Measurements from ENCODE around the gene RAB7B. TPM values are rescaled to one million over a fixed set of nuclear protein-coding genes. Genes with fewer than 3 reads are reported as not detected.
A peak's percentile ranks its signal among the peaks of the same experiment; 100 is the strongest.

The RAB7B gene
- total and polyA plus RNA-seq, 12 donors = 0.17 to 3.5 (median 0.82) TPM

DNA sequence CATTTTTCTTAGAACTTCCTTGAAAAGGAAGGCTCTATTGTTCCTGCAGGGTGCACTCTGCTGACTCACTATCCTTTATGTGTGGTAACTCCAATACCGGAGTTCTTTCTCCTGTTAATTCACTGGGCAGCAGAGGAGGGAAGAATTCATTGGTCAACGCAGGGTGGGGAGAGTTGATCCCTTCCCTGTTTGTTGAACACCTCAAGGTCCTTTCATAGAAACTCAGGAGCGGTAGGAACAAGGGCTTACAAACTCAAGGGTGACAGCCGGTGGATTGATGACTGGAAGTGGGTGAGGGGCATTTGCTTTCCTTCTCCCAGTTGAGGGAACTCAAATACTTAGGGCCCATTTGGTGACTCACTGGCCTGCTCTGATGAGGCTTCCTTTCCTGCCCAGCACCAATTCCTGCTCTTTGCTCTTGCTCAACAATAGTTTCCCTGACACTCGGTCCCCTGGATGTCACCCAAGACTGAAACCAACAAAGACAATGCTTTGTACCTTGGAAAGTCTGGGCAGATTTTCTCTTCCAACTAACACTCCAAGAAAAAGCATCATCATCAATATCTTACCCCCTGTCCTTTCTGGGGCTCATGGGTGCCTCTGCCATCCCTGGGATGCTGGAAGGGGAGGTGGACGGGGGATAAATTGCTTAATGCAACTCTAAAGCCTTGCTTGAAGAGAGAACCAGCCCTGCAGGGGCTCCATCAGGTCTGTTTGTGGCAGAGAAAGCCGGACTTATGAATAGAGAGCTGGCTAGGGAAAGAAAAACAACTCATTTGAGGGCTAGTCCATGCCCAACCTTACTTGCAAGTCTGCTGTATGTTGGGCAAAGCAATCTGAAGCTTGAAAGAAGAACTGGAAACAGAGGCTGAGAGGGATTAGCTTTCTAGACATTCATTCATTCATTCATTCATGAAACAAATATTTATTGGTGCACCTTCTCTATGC, 69.2 kb downstream of the RAB7B start:
- peak in 6 of 7 donors; percentile 45 to 70 (median 53) for DNase-seq
- peak overlapping the region in 1 of 5 donors; percentile 61 for H3K27ac ChIP-seq
- intact Hi-C loops (cut with DNase I) = no loop called here

DNA sequence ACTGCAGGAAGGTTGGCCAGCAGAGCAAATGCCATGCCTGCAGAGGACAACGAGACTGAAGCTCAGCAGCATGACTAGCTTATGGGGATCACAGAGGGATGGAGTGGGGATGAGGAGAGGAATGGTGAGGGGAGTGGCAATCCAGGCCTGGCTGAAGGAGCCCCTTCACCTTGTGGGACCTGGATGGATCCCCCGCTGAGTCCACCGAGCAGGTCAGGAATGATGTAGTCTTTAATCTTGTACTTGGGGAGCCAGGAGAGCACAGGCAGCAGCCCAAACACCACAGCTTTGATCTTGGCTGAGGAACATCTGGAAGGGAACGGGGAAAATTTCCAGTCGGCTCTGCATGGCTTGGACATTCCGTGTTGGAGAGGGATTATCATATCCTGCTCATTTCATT, 70.4 kb downstream of the RAB7B start:
- TF ChIP-seq, protein P1, sequence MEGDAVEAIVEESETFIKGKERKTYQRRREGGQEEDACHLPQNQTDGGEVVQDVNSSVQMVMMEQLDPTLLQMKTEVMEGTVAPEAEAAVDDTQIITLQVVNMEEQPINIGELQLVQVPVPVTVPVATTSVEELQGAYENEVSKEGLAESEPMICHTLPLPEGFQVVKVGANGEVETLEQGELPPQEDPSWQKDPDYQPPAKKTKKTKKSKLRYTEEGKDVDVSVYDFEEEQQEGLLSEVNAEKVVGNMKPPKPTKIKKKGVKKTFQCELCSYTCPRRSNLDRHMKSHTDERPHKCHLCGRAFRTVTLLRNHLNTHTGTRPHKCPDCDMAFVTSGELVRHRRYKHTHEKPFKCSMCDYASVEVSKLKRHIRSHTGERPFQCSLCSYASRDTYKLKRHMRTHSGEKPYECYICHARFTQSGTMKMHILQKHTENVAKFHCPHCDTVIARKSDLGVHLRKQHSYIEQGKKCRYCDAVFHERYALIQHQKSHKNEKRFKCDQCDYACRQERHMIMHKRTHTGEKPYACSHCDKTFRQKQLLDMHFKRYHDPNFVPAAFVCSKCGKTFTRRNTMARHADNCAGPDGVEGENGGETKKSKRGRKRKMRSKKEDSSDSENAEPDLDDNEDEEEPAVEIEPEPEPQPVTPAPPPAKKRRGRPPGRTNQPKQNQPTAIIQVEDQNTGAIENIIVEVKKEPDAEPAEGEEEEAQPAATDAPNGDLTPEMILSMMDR (IDR thresholded peaks at IDR 0.05) = no peak
- TF ChIP-seq POLR2A (IDR thresholded peaks at IDR 0.05) = no peak
- peak overlapping the region in 1 of 5 donors; percentile 61 for H3K27ac ChIP-seq
- intact Hi-C loops (cut with DNase I) = no loop called here
- no peaks in the 10 kb centered on the region for H3K27me3 ChIP-seq
- no peaks in the 10 kb centered on the region for H3K4me1 ChIP-seq (replicated peaks in 1 of 2)
- 74 to 83% (median 80%) methylated on average over 6 of the region's 6 CpGs for WGBS, 4 donors
- no peak for DNase-seq
- H3K36me3 ChIP-seq (replicated peaks in 1 of 2) = no peaks in the 10 kb centered on the region
- H3K9me3 ChIP-seq (replicated peaks in 1 of 3) = no peaks in the 10 kb centered on the region
- H3K4me3 ChIP-seq = no peak overlapping the region

More for the DNA sequence above, 69.2 kb downstream of the RAB7B start:
- H3K27me3 ChIP-seq = no peaks in the 10 kb centered on the region
- no peaks in the 10 kb centered on the region for H3K9me3 ChIP-seq (replicated peaks in 1 of 3)
- WGBS, 4 donors = 53 to 58% (median 54%) methylated on average over 7 of the region's 7 CpGs
- H3K4me1 ChIP-seq (replicated peaks in 1 of 2) = no peaks in the 10 kb centered on the region
- H3K36me3 ChIP-seq (replicated peaks in 1 of 2) = no peaks in the 10 kb centered on the region
- TF ChIP-seq, protein P1 (IDR thresholded peaks at IDR 0.05) = no peak
- no peak for TF ChIP-seq POLR2A (IDR thresholded peaks at IDR 0.05)
- no peak overlapping the region for H3K4me3 ChIP-seq

DNA sequence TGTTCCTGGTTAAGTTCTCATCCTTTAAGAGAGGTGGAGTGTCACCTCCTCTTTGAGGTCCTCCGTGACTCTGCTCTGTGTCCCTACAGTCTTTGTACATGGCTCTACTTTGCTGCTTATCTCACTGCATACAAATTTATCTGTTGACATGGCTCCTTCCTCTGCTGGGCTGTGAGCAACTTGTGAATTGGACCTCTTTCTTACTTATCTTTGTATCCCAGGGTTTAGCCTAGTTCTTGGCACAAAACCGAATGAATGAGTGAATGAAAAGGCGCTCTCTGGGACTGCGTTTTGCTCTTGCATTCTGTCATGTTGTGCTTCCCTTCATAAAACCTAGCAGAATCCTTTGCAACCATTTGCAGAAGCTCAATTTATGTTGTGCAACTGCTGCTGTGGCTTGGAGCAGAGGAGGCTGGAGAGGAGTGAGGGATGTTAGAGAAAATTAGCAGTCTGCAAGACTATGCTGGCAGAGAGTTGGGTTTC, 72.4 kb downstream of the RAB7B start:
- no peak for DNase-seq
- Histone ChIP-seq H3K36me3 (replicated peaks in 1 of 2) (no peaks in the 10 kb centered on the region), H3K4me1 (replicated peaks in 1 of 2) (no peaks in the 10 kb centered on the region), H3K9me3 (replicated peaks in 1 of 3) (no peaks in the 10 kb centered on the region), H3K4me3 (no peak overlapping the region), H3K27ac (no peak overlapping the region), H3K27me3 (no peaks in the 10 kb centered on the region)
- intact Hi-C loops (cut with DNase I) = no loop called here
- 59 to 83% (median 69%) methylated on average over 4 of the region's 4 CpGs for WGBS, 4 donors
- no peak for TF ChIP-seq POLR2A (IDR thresholded peaks at IDR 0.05)
- TF ChIP-seq, protein P1 (IDR thresholded peaks at IDR 0.05) = no peak

DNA sequence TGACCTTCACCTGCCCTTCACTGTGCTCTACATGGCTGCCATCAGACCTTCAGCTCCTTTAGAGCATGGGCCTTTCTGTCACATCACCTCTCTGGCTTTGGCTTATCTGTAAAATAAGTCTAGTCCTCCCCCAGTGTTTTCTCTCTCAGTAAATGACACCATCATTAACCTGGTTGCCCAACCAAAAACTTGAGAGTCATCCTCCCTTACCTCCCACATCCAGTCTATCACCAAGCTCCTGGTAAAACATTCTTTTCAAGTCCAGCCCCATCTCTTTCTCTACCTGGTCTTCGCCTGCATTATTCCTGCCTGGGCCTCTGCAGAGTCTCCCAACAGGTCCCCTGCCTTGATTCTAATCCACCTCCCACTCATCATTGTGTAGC, 73.0 kb downstream of the RAB7B start:
- WGBS, 4 donors = 84 to 100% (median 96%) methylated on average over 1 of the region's 1 CpG
- no peaks in the 10 kb centered on the region for H3K4me1 ChIP-seq (replicated peaks in 1 of 2)
- DNase-seq = no peak
- H3K36me3 ChIP-seq (replicated peaks in 1 of 2) = no peaks in the 10 kb centered on the region
- intact Hi-C loops (cut with DNase I) = no loop called here
- H3K9me3 ChIP-seq (replicated peaks in 1 of 3) = no peaks in the 10 kb centered on the region
- no peaks in the 10 kb centered on the region for H3K27me3 ChIP-seq
- no peak overlapping the region for H3K4me3 ChIP-seq
- TF ChIP-seq POLR2A (IDR thresholded peaks at IDR 0.05) = no peak
- TF ChIP-seq, protein P1 (IDR thresholded peaks at IDR 0.05) = no peak
- no peak overlapping the region for H3K27ac ChIP-seq
